Keratinocyte (primary cell): ENCODE results near the gene SGIP1. TPM values are rescaled to one million over a fixed set of nuclear protein-coding genes. Genes with fewer than 3 reads are reported as not detected.

Experiments used
- DNase-seq: peaks from one replicate; pipeline ENCODE4 v3.0.0-alpha.2; 2011; ENCODE audit warnings: low read depth, missing footprints, low spot score
- FAIRE-seq: peaks from 2 replicates; lab custom pipeline; 2011; peaks lifted over from hg19 to GRCh38; lab: Jason Lieb, UNC
- H2AFZ ChIP-seq: 2 replicates; pipeline ENCODE4 v1.6.0; 2012; ENCODE audit warnings: low read length, control low read depth, inconsistent platforms; ENCODE audit not compliant: control insufficient read depth
- H3K27ac ChIP-seq: 2 replicates; pipeline ENCODE4 v1.5.1; 2011; ENCODE audit warnings: low read length; ENCODE audit not compliant: control insufficient read depth, insufficient read depth
- H3K27me3 ChIP-seq: 3 replicates; pipeline ENCODE4 v1.6.0; 2011; ENCODE audit warnings: low read length; ENCODE audit not compliant: control insufficient read depth, insufficient read depth; ENCODE audit errors: extremely low read depth
- H3K36me3 ChIP-seq, 2 experiments: 2 replicates in 1 of 2; 3 replicates in 1 of 2; pipeline ENCODE4 v1.5.1; 2011; ENCODE audit warnings: low read length in 2 of 2, mild to moderate bottlenecking in 1 of 2; ENCODE audit not compliant: control insufficient read depth in 2 of 2, insufficient read depth in 2 of 2; ENCODE audit errors: extremely low read depth in 1 of 2
- H3K4me1 ChIP-seq: 3 replicates; pipeline ENCODE4 v1.5.1; 2011; ENCODE audit warnings: low read length; ENCODE audit not compliant: control insufficient read depth, insufficient read depth; ENCODE audit errors: extremely low read depth
- H3K4me2 ChIP-seq: 3 replicates; pipeline ENCODE4 v1.6.0; 2011; ENCODE audit warnings: low read depth, low read length; ENCODE audit not compliant: control insufficient read depth, insufficient read depth; ENCODE audit errors: extremely low read depth
- H3K4me3 ChIP-seq, 3 experiments: fragments of 200-600 bp in 1 of 3; sonication (generic) in 1 of 3; 2 replicates in 2 of 3; 3 replicates in 1 of 3; pipeline ENCODE4 v1.5.1; 2011 to 2016; ENCODE audit warnings: low read length in 3 of 3, mild to moderate bottlenecking in 3 of 3, control low read depth in 2 of 3, inconsistent platforms in 1 of 3, low read depth in 1 of 3, mixed read lengths in 1 of 3, mixed run types in 1 of 3, moderate library complexity in 1 of 3; ENCODE audit not compliant: control insufficient read depth in 2 of 3, insufficient read depth in 2 of 3; ENCODE audit errors: extremely low read depth in 1 of 3
- H3K79me2 ChIP-seq: 2 replicates; pipeline ENCODE4 v1.6.0; 2012; ENCODE audit warnings: low read length; ENCODE audit not compliant: control insufficient read depth, insufficient read depth
- H3K9ac ChIP-seq: 3 replicates; pipeline ENCODE4 v1.6.0; 2011; ENCODE audit warnings: low read length; ENCODE audit not compliant: control insufficient read depth, insufficient read depth; ENCODE audit errors: extremely low read depth
- H3K9me1 ChIP-seq: 3 replicates; pipeline ENCODE4 v1.6.0; 2011; ENCODE audit warnings: low read length; ENCODE audit not compliant: control insufficient read depth, insufficient read depth; ENCODE audit errors: extremely low read depth
- H3K9me3 ChIP-seq: 2 replicates; pipeline ENCODE4 v1.5.1; 2012; ENCODE audit warnings: low read depth, low read length; ENCODE audit not compliant: control insufficient read depth
- H4K20me1 ChIP-seq: 3 replicates; pipeline ENCODE4 v1.6.0; 2011; ENCODE audit warnings: low read length; ENCODE audit not compliant: control insufficient read depth, insufficient read depth; ENCODE audit errors: extremely low read depth
- CTCF ChIP-seq, 3 experiments: IDR thresholded peaks in 1 of 3; conservative IDR thresholded peaks in 1 of 3; optimal IDR thresholded peaks in 1 of 3; 2 replicates in 2 of 3; 3 replicates in 1 of 3; pipeline versions ENCODE3 to v1.5.1; 2011; ENCODE audit warnings: low read length in 3 of 3, mild to moderate bottlenecking in 3 of 3, moderate library complexity in 2 of 3, control low read depth in 1 of 3, inconsistent platforms in 1 of 3; ENCODE audit not compliant: insufficient read depth in 2 of 3; ENCODE audit errors: extremely low read depth in 1 of 3
- EZH2 ChIP-seq: IDR thresholded peaks from one replicate; pipeline ENCODE4 v1.6.1; 2012; ENCODE audit warnings: inconsistent platforms, mild to moderate bottlenecking, low read length, moderate library complexity
- dilution Hi-C: fragments of 300-500 bp; cut with MboI; formaldehyde crosslinking; loops from one replicate; pipeline ENCODE4 v1.7.0; 2020; ENCODE audit warnings: low sequenced_read_pairs; ENCODE audit not compliant: extremely low pct_ligation_motif_present
- polyA plus RNA-seq, 5 experiments: library from polyadenylated mRNA; depleted of rRNA in 3 of 5; stranded (reverse) in 3 of 5; stranded (forward) in 1 of 5; unstranded in 1 of 5; fragments of >200 nt; gene quantifications; 1 replicate in 1 of 5; 2 replicates in 3 of 5; 3 replicates in 1 of 5; pipeline versions ENCODE4 v1.2.1 to v1.2.3, GENCODE V29; 2011 to 2012; ENCODE audit warnings: missing spikeins in 2 of 5, low read depth in 1 of 5, low replicate concordance in 1 of 5

The SGIP1 gene
- polyA plus RNA-seq, 1 donor (not counting 4 experiments of a cell fraction or from before 2014, with no cell fraction given), result 0.05 TPM

DNA sequence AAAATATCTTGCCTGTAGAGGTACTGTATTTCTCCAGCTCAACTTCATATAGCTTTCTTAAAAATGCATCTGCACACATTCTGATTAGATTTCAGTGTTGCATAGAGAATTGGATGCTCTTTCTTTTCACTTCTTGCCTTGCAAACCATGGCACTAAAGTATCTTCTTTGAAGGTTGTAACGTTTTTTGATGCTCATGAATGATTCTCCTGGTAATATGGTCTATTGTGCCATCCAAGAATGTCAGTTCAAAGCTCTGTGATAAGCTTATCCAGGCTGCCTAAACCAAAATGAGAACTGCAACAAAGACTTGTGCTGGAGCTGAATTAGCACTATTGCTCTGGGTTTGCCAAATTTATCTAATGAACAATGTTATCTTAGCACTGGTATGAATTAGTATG, 1.9 kb downstream of the SGIP1 start:
- FAIRE-seq, result no peak
- TF ChIP-seq EZH2 (no peak), CTCF (optimal IDR thresholded peaks at IDR 0.05 in 1 of 3, IDR thresholded peaks at IDR 0.05 in 1 of 3, conservative IDR thresholded peaks at IDR 0.05 in 1 of 3; ENCODE audit: extremely low read depth in 1 of 3, insufficient read depth in 2 of 3, low read length in 3 of 3) (no peak)
- Histone ChIP-seq H3K4me3 (no peak overlapping the region), H3K4me2 (no peak overlapping the region), H3K27ac (no peak overlapping the region), H3K27me3 (no peaks in the 10 kb centered on the region), H2AFZ (no peak overlapping the region), H3K9me1 (no peaks in the 10 kb centered on the region), H3K79me2 (no peaks in the 10 kb centered on the region), H3K4me1 (peaks cover 24% of the 10 kb centered on the region), H3K9me3 (no peaks in the 10 kb centered on the region), H4K20me1 (no peaks in the 10 kb centered on the region), H3K36me3 (no peaks in the 10 kb centered on the region), H3K9ac (no peak overlapping the region)
- DNase-seq, result no peak
- dilution Hi-C loops, result no loop called here

DNA sequence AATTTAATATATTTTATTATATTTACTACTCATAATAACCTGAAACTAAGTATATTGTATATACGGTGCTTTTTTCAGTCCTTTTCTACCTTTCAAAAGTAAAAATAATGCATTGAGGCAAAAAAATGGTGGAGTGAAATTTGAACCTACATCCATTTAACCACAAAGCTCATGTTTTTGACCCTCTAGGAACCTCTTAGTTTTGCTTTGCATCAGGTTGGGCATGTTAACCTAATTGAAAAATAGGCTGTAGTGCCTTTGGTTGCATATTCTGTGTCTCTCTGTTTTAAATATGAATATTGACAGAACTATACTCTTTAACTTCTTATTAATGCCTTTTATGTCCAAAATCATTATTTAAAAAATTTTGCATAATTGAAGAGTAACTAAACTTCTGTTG, 3.8 kb downstream of the SGIP1 start:
- Histone ChIP-seq H3K4me1 (peaks cover 21% of the 10 kb centered on the region), H3K9ac (no peak overlapping the region), H3K36me3 (no peaks in the 10 kb centered on the region), H3K27ac (no peak overlapping the region), H3K79me2 (no peaks in the 10 kb centered on the region), H3K9me1 (no peaks in the 10 kb centered on the region), H3K27me3 (no peaks in the 10 kb centered on the region), H3K4me3 (no peak overlapping the region), H3K4me2 (no peak overlapping the region), H4K20me1 (no peaks in the 10 kb centered on the region), H2AFZ (no peak overlapping the region), H3K9me3 (no peaks in the 10 kb centered on the region)
- FAIRE-seq (no peak), DNase-seq (no peak)
- dilution Hi-C loops, result no loop called here
- TF ChIP-seq EZH2, result no peak
- no peak for TF ChIP-seq CTCF (optimal IDR thresholded peaks at IDR 0.05 in 1 of 3, IDR thresholded peaks at IDR 0.05 in 1 of 3, conservative IDR thresholded peaks at IDR 0.05 in 1 of 3; ENCODE audit: extremely low read depth in 1 of 3, insufficient read depth in 2 of 3, low read length in 3 of 3)
